GM12872 (cell line): ENCODE data around the gene ERCC6.

ENCODE experiments used
- CTCF ChIP-seq: IDR thresholded peaks from 3 replicates; pipeline ENCODE4 v1.5.1; 2011; ENCODE audit warnings: low read depth, mild to moderate bottlenecking, low read length, moderate library complexity; ENCODE audit not compliant: insufficient read depth

ERCC6 gene

GRCh38 chr10:49572594-49573114, 33.7 kb upstream of the ERCC6 start:
- TF ChIP-seq CTCF, result no peak

- TF ChIP-seq CTCF, result no peak
Observed at GRCh38 chr10:49571388-49571787, 32.5 kb upstream of the ERCC6 start.

GRCh38 chr10:49569031-49569631, 30.2 kb upstream of the ERCC6 start:
- no peak for TF ChIP-seq CTCF

GRCh38 chr10:49568235-49568634, 29.3 kb upstream of the ERCC6 start:
- TF ChIP-seq CTCF, result no peak

GRCh38 chr10:49567810-49568209, 28.9 kb upstream of the ERCC6 start:
- TF ChIP-seq CTCF, result no peak

- no peak for TF ChIP-seq CTCF
Observed at GRCh38 chr10:49564461-49565009, 25.6 kb upstream of the ERCC6 start.

- TF ChIP-seq CTCF, result no peak
Observed at GRCh38 chr10:49562893-49563292, 24.0 kb upstream of the ERCC6 start.
